OCI-LY1 (cell line): ENCODE results near the gene REST.
"Not testable (repeated sequence)": the region's sequence is repeated elsewhere in the genome, so short reads cannot be mapped to it uniquely, and the experiment has no call there.

Experiments
- H2AFZ ChIP-seq: fragments of 200-600 bp; sonication (generic), shearing (Covaris generic); 2 replicates; pipeline ENCODE4 v1.6.0; 2014; ENCODE audit warnings: antibody characterized with exemption, mild to moderate bottlenecking, low read length
- H3F3A ChIP-seq: fragments of 200-600 bp; sonication (generic), shearing (Covaris generic); 2 replicates; pipeline ENCODE4 v1.6.0; 2014; ENCODE audit warnings: mild to moderate bottlenecking, antibody characterized with exemption, low read length, moderate library complexity; ENCODE audit not compliant: insufficient read depth
- H3K27ac ChIP-seq: fragments of 200-600 bp; sonication (generic); 2 replicates; pipeline ENCODE4 v1.5.1; 2014; ENCODE audit warnings: low read length, mixed run types, mild to moderate bottlenecking, low read depth; ENCODE audit not compliant: poor library complexity, severe bottlenecking
- H3K27me3 ChIP-seq: fragments of 200-600 bp; sonication (generic); 2 replicates; pipeline ENCODE4 v1.6.0; 2014; ENCODE audit warnings: antibody characterized with exemption, mild to moderate bottlenecking, low read length, moderate library complexity; ENCODE audit not compliant: insufficient read depth
- H3K36me3 ChIP-seq: fragments of 200-600 bp; sonication (generic); 2 replicates; pipeline ENCODE4 v1.6.1; 2014; ENCODE audit warnings: mild to moderate bottlenecking, antibody characterized with exemption, low read length, moderate library complexity, mixed read lengths; ENCODE audit not compliant: insufficient read depth
- H3K4me1 ChIP-seq: fragments of 200-600 bp; sonication (generic); 2 replicates; pipeline ENCODE4 v1.5.1; 2014; ENCODE audit warnings: mild to moderate bottlenecking, low read length, moderate library complexity; ENCODE audit not compliant: insufficient read depth, severe bottlenecking
- H3K4me2 ChIP-seq: fragments of 200-600 bp; sonication (generic), shearing (Covaris generic); 2 replicates; pipeline ENCODE4 v1.6.1; 2014; ENCODE audit warnings: low read length
- H3K4me3 ChIP-seq: fragments of 200-600 bp; sonication (generic); 2 replicates; pipeline ENCODE4 v1.5.1; 2014; ENCODE audit warnings: low read length, low read depth, mild to moderate bottlenecking, mixed read lengths; ENCODE audit not compliant: poor library complexity, severe bottlenecking
- H3K79me2 ChIP-seq: fragments of 200-600 bp; shearing (Covaris generic); 2 replicates; pipeline ENCODE4 v1.6.1; 2016; ENCODE audit warnings: mixed run types, low read length, mixed read lengths; ENCODE audit not compliant: insufficient read depth
- H3K9ac ChIP-seq: fragments of 200-600 bp; sonication (generic), shearing (Covaris generic); 2 replicates; pipeline ENCODE4 v1.6.1; 2014; ENCODE audit warnings: mild to moderate bottlenecking, low read length, mixed read lengths
- H3K9me2 ChIP-seq: fragments of 200-600 bp; sonication (generic), shearing (Covaris generic); 2 replicates; pipeline ENCODE4 v1.6.1; 2014; ENCODE audit warnings: low read depth, mild to moderate bottlenecking, low read length, mixed read lengths
- H3K9me3 ChIP-seq: fragments of 200-600 bp; shearing (Covaris generic); 2 replicates; pipeline ENCODE4 v1.6.1; 2014; ENCODE audit warnings: low read length, mixed read lengths
- H4K20me1 ChIP-seq: fragments of 200-600 bp; sonication (generic), shearing (Covaris generic); 2 replicates; pipeline ENCODE4 v1.6.0; 2016; ENCODE audit warnings: mild to moderate bottlenecking, low read length; ENCODE audit not compliant: insufficient read depth
- EZH2 ChIP-seq: fragments of 200-600 bp; sonication (generic), shearing (Covaris generic); IDR thresholded peaks from 2 replicates; pipeline ENCODE4 v1.8.0; 2017; ENCODE audit warnings: borderline replicate concordance, mixed run types, mild to moderate bottlenecking, antibody characterized with exemption, low read length, moderate library complexity, mixed read lengths
- TF ChIP-seq, protein P1 (sequence below): fragments of 200-600 bp; sonication (generic), shearing (Covaris generic); IDR thresholded peaks from 2 replicates; pipeline ENCODE4 v1.5.1; 2017; ENCODE audit warnings: mild to moderate bottlenecking, antibody characterized with exemption, low read length, moderate library complexity, mixed read lengths

Gene REST

GRCh38 chr4:56937262-56937661 lies 29.6 kb downstream of the REST start:
- Histone ChIP-seq H3K4me2 (no peak overlapping the region), H3K36me3 (peaks cover 17% of the 10 kb centered on the region), H3K9me3 (no peaks in the 10 kb centered on the region), H3K9ac (no peak overlapping the region), H3K4me1 (no peaks in the 10 kb centered on the region), H3K27ac (no peak overlapping the region), H3K27me3 (no peaks in the 10 kb centered on the region), H4K20me1 (no peaks in the 10 kb centered on the region), H3K4me3 (no peak overlapping the region), H3K79me2 (no peaks in the 10 kb centered on the region), H3K9me2 (no peaks in the 10 kb centered on the region), H3F3A (no peaks in the 10 kb centered on the region), H2AFZ (no peak overlapping the region)
- no peak for TF ChIP-seq EZH2
- TF ChIP-seq, protein P1, sequence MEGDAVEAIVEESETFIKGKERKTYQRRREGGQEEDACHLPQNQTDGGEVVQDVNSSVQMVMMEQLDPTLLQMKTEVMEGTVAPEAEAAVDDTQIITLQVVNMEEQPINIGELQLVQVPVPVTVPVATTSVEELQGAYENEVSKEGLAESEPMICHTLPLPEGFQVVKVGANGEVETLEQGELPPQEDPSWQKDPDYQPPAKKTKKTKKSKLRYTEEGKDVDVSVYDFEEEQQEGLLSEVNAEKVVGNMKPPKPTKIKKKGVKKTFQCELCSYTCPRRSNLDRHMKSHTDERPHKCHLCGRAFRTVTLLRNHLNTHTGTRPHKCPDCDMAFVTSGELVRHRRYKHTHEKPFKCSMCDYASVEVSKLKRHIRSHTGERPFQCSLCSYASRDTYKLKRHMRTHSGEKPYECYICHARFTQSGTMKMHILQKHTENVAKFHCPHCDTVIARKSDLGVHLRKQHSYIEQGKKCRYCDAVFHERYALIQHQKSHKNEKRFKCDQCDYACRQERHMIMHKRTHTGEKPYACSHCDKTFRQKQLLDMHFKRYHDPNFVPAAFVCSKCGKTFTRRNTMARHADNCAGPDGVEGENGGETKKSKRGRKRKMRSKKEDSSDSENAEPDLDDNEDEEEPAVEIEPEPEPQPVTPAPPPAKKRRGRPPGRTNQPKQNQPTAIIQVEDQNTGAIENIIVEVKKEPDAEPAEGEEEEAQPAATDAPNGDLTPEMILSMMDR = no peak

DNA sequence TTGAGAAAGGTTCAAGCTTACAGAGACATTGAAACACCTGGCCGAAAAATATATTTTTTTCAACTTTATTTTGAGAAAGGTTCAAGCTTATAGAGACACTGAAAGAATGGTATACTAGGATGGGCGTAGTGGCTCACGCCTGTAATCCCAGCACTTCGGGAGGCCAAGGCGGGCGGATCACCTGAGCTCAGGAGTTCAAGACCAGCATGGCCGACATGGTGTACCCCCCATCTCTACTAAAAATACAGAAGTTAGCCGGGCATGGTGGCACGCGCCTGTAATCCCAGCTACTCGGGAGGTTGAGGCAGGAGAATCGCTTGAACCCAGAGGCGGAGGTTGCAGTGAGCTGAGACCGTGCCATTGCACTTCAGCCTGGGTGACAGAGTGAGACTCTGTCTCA lies 32.1 kb downstream of the REST start:
- not testable (repeated sequence) for H3K27me3 ChIP-seq, H3K4me2 ChIP-seq, H3K36me3 ChIP-seq, H3K9me2 ChIP-seq, H3K4me1 ChIP-seq, H3K79me2 ChIP-seq, H2AFZ ChIP-seq, H3K4me3 ChIP-seq, H3F3A ChIP-seq, H3K9ac ChIP-seq, H4K20me1 ChIP-seq, H3K27ac ChIP-seq, H3K9me3 ChIP-seq

GRCh38 chr4:56940403-56940802 lies 32.7 kb downstream of the REST start:
- Histone ChIP-seq H3F3A (no peaks in the 10 kb centered on the region), H4K20me1 (no peaks in the 10 kb centered on the region), H3K4me3 (no peak overlapping the region), H3K36me3 (peaks cover 5% of the 10 kb centered on the region), H3K4me1 (no peaks in the 10 kb centered on the region), H2AFZ (no peak overlapping the region), H3K79me2 (no peaks in the 10 kb centered on the region), H3K4me2 (no peak overlapping the region), H3K27me3 (no peaks in the 10 kb centered on the region), H3K9me2 (no peaks in the 10 kb centered on the region), H3K9me3 (no peaks in the 10 kb centered on the region), H3K9ac (no peak overlapping the region), H3K27ac (no peak overlapping the region)
- TF ChIP-seq EZH2 = no peak
- TF ChIP-seq, protein P1 = no peak

- no peak for TF ChIP-seq EZH2
- TF ChIP-seq, protein P1 = no peak
- peaks cover 5% of the 10 kb centered on the region for H3K36me3 ChIP-seq
- H3K27ac ChIP-seq = no peak overlapping the region
These were observed 33.3 kb downstream of the REST start for GRCh38 chr4:56940971-56941370.

More at GRCh38 chr4:56940971-56941370, 33.3 kb downstream of the REST start:
- no peak overlapping the region for H2AFZ ChIP-seq
- H4K20me1 ChIP-seq = no peaks in the 10 kb centered on the region
- H3K4me2 ChIP-seq = no peak overlapping the region
- H3K9ac ChIP-seq = no peak overlapping the region
- no peaks in the 10 kb centered on the region for H3K9me2 ChIP-seq
- H3K9me3 ChIP-seq = no peaks in the 10 kb centered on the region
- H3K27me3 ChIP-seq = no peaks in the 10 kb centered on the region
- no peaks in the 10 kb centered on the region for H3F3A ChIP-seq
- H3K4me3 ChIP-seq = no peak overlapping the region
- H3K79me2 ChIP-seq = no peaks in the 10 kb centered on the region
- no peaks in the 10 kb centered on the region for H3K4me1 ChIP-seq
